Thyroid gland (tissue), 4 donors: ENCODE measurements around the gene MEIS1. TPM values are rescaled to one million over a fixed set of nuclear protein-coding genes. Genes with fewer than 3 reads are reported as not detected.
"Not testable (repeated sequence)": the region's sequence is repeated elsewhere in the genome, so short reads cannot be mapped to it uniquely, and the experiment has no call there.

Source experiments
- DNase-seq, 2 donors: peaks; one replicate each; pipeline ENCODE4 v3.0.0-alpha.2; 2019
- H3K27ac ChIP-seq, 3 donors: fragments of 200-600 bp; sonication (generic); 1 replicate in 2 of 3; 2 replicates in 1 of 3; pipeline ENCODE4 v1.5.1; 2016 to 2019; ENCODE audit warnings: mild to moderate bottlenecking in 1 of 3, moderate library complexity in 1 of 3
- H3K27me3 ChIP-seq: fragments of 200-600 bp; sonication (generic); one replicate; pipeline ENCODE4 v1.5.1; 2019
- H3K36me3 ChIP-seq, 2 donors: fragments of 200-600 bp; sonication (generic); one replicate each; pipeline ENCODE4 v1.5.1; 2016 to 2019
- H3K4me1 ChIP-seq, 2 donors: fragments of 200-600 bp; sonication (generic); one replicate each; pipeline ENCODE4 v1.5.1; 2017 to 2019
- H3K4me3 ChIP-seq, 3 donors: fragments of 200-600 bp; sonication (generic); replicated peaks in 1 of 3; 1 replicate in 2 of 3; 2 replicates in 1 of 3; pipeline ENCODE4 v1.5.1; 2016; ENCODE audit warnings: mild to moderate bottlenecking in 1 of 3
- H3K9me3 ChIP-seq: fragments of 200-600 bp; sonication (generic); one replicate; pipeline ENCODE4 v1.5.1; 2017
- POLR2A ChIP-seq, 2 donors: fragments of 450-650 bp; IDR thresholded peaks; one replicate each; pipeline ENCODE4 v1.6.1; 2017; ENCODE audit warnings: antibody characterized with exemption in 2 of 2, mild to moderate bottlenecking in 2 of 2, moderate library complexity in 1 of 2
- WGBS, 2 donors: methylation state at CpG; one replicate each; pipeline ENCODE4 v1.1.5; 2017; 5-methylcytosine and 5-hydroxymethylcytosine counted together
- intact Hi-C: fragments of 100-400 bp; cut with DNase I; formaldehyde crosslinking; loops from one replicate; pipeline ENCODE4 v1.15.1; 2023
- total RNA-seq, 4 donors: library from RNA; depleted of rRNA; stranded (reverse); fragments of >200 nt; gene quantifications; one replicate each; pipeline ENCODE4 v1.2.3, GENCODE V29; 2016
- TF ChIP-seq, protein P1 (sequence below), 6 experiments: fragments of 200-600 bp in 3 of 6; fragments of 450-650 bp in 3 of 6; sonication (generic) in 3 of 6; IDR thresholded peaks; one replicate each; pipeline ENCODE4 v1.5.1; 2016 to 2019; ENCODE audit warnings: antibody characterized with exemption in 6 of 6, mild to moderate bottlenecking in 2 of 6, inconsistent platforms in 1 of 6, moderate library complexity in 1 of 6

MEIS1 gene
- total RNA-seq, 4 donors from 2014 or later: 6.8 to 11.8 (median 9.4) TPM

DNA sequence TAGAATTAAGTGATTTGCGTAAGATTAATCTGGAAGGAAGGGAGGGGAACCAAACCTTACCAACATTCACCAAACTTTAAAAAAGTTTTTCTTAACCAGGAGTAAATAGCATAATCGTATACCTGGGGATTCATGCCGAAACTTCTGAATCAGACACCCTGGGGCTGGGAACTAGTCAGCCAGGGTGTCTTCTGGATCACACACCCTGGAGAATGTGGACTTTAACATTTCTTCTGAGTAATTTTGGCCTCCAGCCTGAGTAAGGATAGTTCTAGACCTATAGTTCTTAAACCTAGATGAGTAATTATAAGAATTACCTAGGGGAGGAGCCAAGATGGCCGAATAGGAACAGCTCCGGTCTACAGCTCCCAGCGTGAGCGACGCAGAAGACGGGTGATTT, 44.1 kb upstream of the MEIS1 start:
- no peak overlapping the region for H3K27ac ChIP-seq
- H3K4me3 ChIP-seq: no peak overlapping the region
- intact Hi-C loops: no loop called here
- no peaks in the 10 kb centered on the region for H3K27me3 ChIP-seq
- H3K36me3 ChIP-seq: no peaks in the 10 kb centered on the region
- TF ChIP-seq, protein P1, sequence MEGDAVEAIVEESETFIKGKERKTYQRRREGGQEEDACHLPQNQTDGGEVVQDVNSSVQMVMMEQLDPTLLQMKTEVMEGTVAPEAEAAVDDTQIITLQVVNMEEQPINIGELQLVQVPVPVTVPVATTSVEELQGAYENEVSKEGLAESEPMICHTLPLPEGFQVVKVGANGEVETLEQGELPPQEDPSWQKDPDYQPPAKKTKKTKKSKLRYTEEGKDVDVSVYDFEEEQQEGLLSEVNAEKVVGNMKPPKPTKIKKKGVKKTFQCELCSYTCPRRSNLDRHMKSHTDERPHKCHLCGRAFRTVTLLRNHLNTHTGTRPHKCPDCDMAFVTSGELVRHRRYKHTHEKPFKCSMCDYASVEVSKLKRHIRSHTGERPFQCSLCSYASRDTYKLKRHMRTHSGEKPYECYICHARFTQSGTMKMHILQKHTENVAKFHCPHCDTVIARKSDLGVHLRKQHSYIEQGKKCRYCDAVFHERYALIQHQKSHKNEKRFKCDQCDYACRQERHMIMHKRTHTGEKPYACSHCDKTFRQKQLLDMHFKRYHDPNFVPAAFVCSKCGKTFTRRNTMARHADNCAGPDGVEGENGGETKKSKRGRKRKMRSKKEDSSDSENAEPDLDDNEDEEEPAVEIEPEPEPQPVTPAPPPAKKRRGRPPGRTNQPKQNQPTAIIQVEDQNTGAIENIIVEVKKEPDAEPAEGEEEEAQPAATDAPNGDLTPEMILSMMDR (IDR thresholded peaks at IDR 0.05): no peak
- TF ChIP-seq POLR2A (IDR thresholded peaks at IDR 0.05): no peak
- H3K4me1 ChIP-seq: no peaks in the 10 kb centered on the region
- WGBS, 2 donors: 95 to 96% methylated on average over 9 of the region's 9 CpGs
- no peak for DNase-seq
- H3K9me3 ChIP-seq: no peaks in the 10 kb centered on the region

DNA sequence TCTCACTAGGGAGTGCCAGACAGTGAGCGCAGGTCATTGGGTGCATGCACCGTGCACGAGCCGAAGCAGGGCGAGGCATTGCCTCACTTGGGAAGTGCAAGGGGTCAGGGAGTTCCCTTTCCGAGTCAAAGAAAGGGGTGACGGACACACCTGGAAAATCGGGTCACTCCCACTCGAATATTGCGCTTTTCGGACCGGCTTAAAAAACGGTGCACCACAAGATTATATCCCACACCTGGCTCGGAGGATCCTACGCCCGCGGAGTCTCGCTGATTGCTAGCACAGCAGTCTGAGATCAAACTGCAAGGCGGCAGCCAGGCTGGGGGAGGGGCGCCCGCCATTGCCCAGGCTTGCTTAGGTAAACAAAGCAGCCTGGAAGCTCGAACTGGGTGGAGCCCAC, 43.7 kb upstream of the MEIS1 start:
- H3K4me3 ChIP-seq, H3K27me3 ChIP-seq, intact Hi-C loops, H3K4me1 ChIP-seq, DNase-seq, H3K27ac ChIP-seq, H3K36me3 ChIP-seq, H3K9me3 ChIP-seq: not testable (repeated sequence)
- WGBS, 2 donors: 80 to 86% methylated on average over 19 to 20 of the region's 22 CpGs

DNA sequence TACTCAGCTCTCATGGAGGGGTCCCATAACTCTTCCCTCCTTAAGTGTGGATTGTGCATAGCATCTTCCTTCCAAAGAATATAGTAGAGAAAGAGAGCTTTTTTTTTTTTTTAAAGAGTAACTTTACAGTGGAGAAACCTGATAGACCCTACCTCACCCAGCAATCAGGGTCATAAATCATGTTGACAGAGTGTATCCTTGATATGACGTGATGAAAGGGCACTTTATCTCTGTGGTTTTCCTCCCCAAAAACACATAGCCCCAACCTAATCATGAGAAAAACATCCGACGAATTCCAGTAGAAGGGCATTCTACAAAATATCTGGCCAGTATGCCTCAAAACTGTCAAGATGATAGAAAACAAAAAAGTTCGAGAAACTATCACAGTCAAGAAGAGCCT, 29.5 kb upstream of the MEIS1 start:
- TF ChIP-seq POLR2A (IDR thresholded peaks at IDR 0.05): no peak
- TF ChIP-seq, protein P1 (IDR thresholded peaks at IDR 0.05): no peak
- Histone ChIP-seq H3K4me1 (no peaks in the 10 kb centered on the region), H3K27ac (no peak overlapping the region), H3K36me3 (no peaks in the 10 kb centered on the region), H3K4me3 (no peak overlapping the region), H3K27me3 (no peaks in the 10 kb centered on the region), H3K9me3 (no peaks in the 10 kb centered on the region)
- 75 to 88% methylated on average over 4 of the region's 4 CpGs for WGBS, 2 donors
- intact Hi-C loops: no loop called here
- no peak for DNase-seq

DNA sequence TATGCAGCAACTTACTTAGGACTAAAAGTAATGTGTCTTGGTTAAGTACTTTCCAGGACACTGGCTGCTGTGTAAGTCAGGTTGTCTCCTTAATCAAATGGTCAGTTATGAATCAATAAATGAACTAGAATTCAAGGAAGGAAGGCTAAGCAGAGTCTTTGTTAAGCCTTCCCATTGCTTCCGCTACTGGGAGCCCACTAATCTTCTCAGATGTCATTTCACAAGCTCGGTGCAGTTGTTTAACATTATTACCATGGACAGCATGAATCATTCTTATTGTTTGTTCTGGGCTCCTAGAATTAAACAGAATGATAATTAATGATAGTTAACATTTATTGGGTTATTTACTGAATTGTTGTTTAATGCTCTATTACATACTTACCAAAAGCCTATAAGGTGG, 26.0 kb upstream of the MEIS1 start:
- no peak for DNase-seq
- no peak overlapping the region for H3K4me3 ChIP-seq
- intact Hi-C loops: no loop called here
- TF ChIP-seq POLR2A (IDR thresholded peaks at IDR 0.05): no peak
- TF ChIP-seq, protein P1 (IDR thresholded peaks at IDR 0.05): no peak
- no peaks in the 10 kb centered on the region for H3K4me1 ChIP-seq
- no peaks in the 10 kb centered on the region for H3K36me3 ChIP-seq
- 85 to 87% methylated on average over 2 of the region's 2 CpGs for WGBS, 2 donors
- H3K27me3 ChIP-seq: no peaks in the 10 kb centered on the region
- H3K27ac ChIP-seq: no peak overlapping the region
- no peaks in the 10 kb centered on the region for H3K9me3 ChIP-seq

DNA sequence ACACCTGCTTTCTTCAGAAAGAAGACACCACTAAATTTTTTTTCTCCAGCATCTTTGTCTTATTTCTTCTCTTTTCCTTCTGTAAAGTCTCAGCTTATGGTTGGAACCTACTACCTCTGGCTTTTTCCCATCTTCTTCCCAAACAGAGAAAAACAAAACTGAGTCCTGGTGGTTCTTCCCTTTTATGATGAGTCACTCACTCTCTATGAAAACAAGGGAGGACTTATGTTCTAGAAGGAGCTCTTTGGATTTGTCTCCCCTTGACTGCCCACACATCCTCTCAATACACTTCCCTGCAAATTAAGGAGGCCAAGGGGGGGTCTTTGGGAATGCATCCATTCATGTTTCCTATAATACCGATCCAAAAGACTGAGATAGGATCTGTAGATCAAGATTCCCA, 22.1 kb upstream of the MEIS1 start:
- Histone ChIP-seq H3K27me3 (no peaks in the 10 kb centered on the region), H3K4me1 (no peaks in the 10 kb centered on the region), H3K36me3 (no peaks in the 10 kb centered on the region), H3K9me3 (no peaks in the 10 kb centered on the region), H3K4me3 (no peak overlapping the region), H3K27ac (no peak overlapping the region)
- intact Hi-C loops: no loop called here
- TF ChIP-seq, protein P1 (IDR thresholded peaks at IDR 0.05): no peak
- TF ChIP-seq POLR2A (IDR thresholded peaks at IDR 0.05): no peak
- WGBS, 2 donors: 60 to 80% methylated on average over 1 of the region's 1 CpG
- no peak for DNase-seq

DNA sequence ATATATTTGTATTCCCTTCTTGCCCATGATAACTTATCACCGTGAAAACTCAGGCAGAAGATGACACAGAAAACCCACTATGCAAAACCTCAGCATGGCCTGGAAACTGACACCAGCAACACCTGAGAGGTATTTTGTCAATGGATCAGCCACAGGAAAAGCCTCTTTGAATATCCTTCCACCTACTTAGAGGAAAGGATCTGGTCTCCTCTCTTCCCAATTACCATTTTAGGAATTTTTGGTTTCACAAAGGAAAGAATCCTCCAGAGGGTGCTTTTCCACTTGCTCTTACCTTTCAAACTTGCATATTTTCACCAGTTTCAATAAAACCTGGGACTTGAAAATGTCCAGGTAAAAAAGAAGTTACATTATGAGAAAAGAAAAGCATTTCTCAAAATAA, 20.0 kb upstream of the MEIS1 start:
- H3K4me3 ChIP-seq: no peak overlapping the region
- H3K36me3 ChIP-seq: no peaks in the 10 kb centered on the region
- H3K27ac ChIP-seq: no peak overlapping the region
- H3K9me3 ChIP-seq: no peaks in the 10 kb centered on the region
- TF ChIP-seq, protein P1 (IDR thresholded peaks at IDR 0.05): no peak
- no peak for TF ChIP-seq POLR2A (IDR thresholded peaks at IDR 0.05)
- H3K27me3 ChIP-seq: no peaks in the 10 kb centered on the region
- WGBS, 2 donors: 77 to 83% methylated on average over 1 of the region's 1 CpG
- intact Hi-C loops: no loop called here
- DNase-seq: no peak
- no peaks in the 10 kb centered on the region for H3K4me1 ChIP-seq
